Endothelial cell (in vitro differentiated cells): Measurements from ENCODE around the gene DNAJC16. TPM values are rescaled to one million over a fixed set of nuclear protein-coding genes. Genes with fewer than 3 reads are reported as not detected.
A peak's percentile ranks its signal among the peaks of the same experiment; 100 is the strongest.

Experiments used
- DNase-seq: peaks from one replicate; pipeline ENCODE4 v3.0.0; 2021; ENCODE audit warnings: low spot score
- H3K27ac Mint-ChIP-seq: one replicate; pipeline ENCODE4 v1.8.0; 2021; ENCODE audit warnings: mixed read lengths, inconsistent platforms; ENCODE audit not compliant: unreplicated experiment
- H3K27me3 Mint-ChIP-seq: one replicate; pipeline ENCODE4 v1.8.0; 2021; ENCODE audit warnings: mild to moderate bottlenecking, moderate library complexity, mixed read lengths, inconsistent platforms; ENCODE audit not compliant: unreplicated experiment
- H3K36me3 Mint-ChIP-seq: one replicate; pipeline ENCODE4 v1.8.0; 2021; ENCODE audit warnings: mild to moderate bottlenecking, low read depth, mixed read lengths, inconsistent platforms; ENCODE audit not compliant: unreplicated experiment
- H3K4me1 Mint-ChIP-seq: one replicate; pipeline ENCODE4 v1.8.0; 2021; ENCODE audit warnings: mild to moderate bottlenecking, mixed read lengths, inconsistent platforms; ENCODE audit not compliant: unreplicated experiment
- H3K4me3 Mint-ChIP-seq: one replicate; pipeline ENCODE4 v1.8.0; 2021; ENCODE audit warnings: mild to moderate bottlenecking, mixed read lengths, inconsistent platforms; ENCODE audit not compliant: unreplicated experiment
- H3K9me3 Mint-ChIP-seq: one replicate; pipeline ENCODE4 v1.8.0; 2021; ENCODE audit warnings: mixed read lengths, inconsistent platforms; ENCODE audit not compliant: unreplicated experiment
- total RNA-seq: library from RNA; stranded (reverse); fragmentation: NEBNext Ultra II Directional; extraction: Animal tissue kit (Norgen Biotek cat#: 25700); gene quantifications from one replicate; pipeline ENCODE4 v1.2.1, GENCODE V29; 2021; ENCODE audit not compliant: unreplicated experiment
- TF ChIP-seq, protein P1 (sequence below): fragments of 200-600 bp; sonication (generic); IDR thresholded peaks from one replicate; pipeline ENCODE4 v1.5.0; 2021; ENCODE audit warnings: antibody characterized with exemption; ENCODE audit not compliant: unreplicated experiment

Gene DNAJC16
- total RNA-seq, 1 donor from 2014 or later = 19.9 TPM

DNA sequence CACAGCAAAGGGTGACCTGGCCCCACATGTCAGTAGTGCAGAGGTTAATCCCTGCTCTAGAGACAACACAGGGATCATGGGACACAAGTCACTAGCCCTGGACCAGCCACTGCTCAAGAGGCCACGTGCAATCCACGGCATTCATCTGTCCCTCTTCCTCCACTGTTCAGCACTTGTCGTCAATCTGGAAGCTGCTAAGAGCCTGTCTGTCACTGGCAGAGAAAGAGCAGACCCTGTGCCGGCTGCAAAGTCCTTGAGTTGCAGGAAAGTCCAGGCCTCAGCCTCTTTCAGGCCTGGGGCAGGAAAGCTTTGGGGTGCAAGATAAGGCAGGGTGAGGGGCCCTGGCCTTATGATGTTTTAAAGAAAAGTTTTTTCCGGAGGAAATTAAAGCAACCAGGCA is 34.1 kb upstream of the DNAJC16 start:
- no peaks in the 10 kb centered on the region for H3K9me3 Mint-ChIP-seq
- peaks cover 3% of the 10 kb centered on the region for H3K27me3 Mint-ChIP-seq
- no peaks in the 10 kb centered on the region for H3K4me1 Mint-ChIP-seq
- no peak for DNase-seq
- H3K4me3 Mint-ChIP-seq = no peak overlapping the region
- TF ChIP-seq, protein P1, sequence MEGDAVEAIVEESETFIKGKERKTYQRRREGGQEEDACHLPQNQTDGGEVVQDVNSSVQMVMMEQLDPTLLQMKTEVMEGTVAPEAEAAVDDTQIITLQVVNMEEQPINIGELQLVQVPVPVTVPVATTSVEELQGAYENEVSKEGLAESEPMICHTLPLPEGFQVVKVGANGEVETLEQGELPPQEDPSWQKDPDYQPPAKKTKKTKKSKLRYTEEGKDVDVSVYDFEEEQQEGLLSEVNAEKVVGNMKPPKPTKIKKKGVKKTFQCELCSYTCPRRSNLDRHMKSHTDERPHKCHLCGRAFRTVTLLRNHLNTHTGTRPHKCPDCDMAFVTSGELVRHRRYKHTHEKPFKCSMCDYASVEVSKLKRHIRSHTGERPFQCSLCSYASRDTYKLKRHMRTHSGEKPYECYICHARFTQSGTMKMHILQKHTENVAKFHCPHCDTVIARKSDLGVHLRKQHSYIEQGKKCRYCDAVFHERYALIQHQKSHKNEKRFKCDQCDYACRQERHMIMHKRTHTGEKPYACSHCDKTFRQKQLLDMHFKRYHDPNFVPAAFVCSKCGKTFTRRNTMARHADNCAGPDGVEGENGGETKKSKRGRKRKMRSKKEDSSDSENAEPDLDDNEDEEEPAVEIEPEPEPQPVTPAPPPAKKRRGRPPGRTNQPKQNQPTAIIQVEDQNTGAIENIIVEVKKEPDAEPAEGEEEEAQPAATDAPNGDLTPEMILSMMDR = no peak
- H3K36me3 Mint-ChIP-seq = peaks cover 3% of the 10 kb centered on the region
- H3K27ac Mint-ChIP-seq = no peak overlapping the region

DNA sequence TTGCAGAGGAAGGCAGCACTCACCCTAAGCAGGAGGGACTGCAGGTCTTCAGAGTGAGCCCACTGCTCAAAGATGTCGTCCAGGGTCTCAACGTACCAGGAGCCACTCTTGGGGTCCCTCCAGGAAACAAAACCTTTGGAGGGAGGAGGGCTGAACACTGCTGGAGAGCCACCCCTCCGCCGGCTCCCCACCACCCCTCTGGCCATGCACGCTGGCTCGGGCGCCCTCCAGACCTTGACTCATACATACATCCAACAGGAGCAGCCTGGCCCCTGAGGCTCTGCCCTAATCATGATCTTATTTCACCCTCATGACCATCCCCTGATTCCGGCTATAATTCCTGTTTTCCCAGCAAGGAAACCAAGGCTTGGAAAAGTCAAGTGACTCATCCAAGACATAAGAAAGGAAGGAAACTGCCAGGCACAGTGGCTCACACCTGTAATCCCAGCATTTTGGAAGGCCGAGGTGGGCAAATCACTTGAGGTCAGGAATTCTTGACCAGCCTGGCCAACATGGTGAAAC is 32.7 kb upstream of the DNAJC16 start:
- H3K27ac Mint-ChIP-seq = no peak overlapping the region
- TF ChIP-seq, protein P1 = no peak
- H3K9me3 Mint-ChIP-seq = no peaks in the 10 kb centered on the region
- H3K4me3 Mint-ChIP-seq = no peak overlapping the region
- H3K36me3 Mint-ChIP-seq = peaks cover 3% of the 10 kb centered on the region
- H3K4me1 Mint-ChIP-seq = no peaks in the 10 kb centered on the region
- H3K27me3 Mint-ChIP-seq = peaks cover 3% of the 10 kb centered on the region
- no peak for DNase-seq

DNA sequence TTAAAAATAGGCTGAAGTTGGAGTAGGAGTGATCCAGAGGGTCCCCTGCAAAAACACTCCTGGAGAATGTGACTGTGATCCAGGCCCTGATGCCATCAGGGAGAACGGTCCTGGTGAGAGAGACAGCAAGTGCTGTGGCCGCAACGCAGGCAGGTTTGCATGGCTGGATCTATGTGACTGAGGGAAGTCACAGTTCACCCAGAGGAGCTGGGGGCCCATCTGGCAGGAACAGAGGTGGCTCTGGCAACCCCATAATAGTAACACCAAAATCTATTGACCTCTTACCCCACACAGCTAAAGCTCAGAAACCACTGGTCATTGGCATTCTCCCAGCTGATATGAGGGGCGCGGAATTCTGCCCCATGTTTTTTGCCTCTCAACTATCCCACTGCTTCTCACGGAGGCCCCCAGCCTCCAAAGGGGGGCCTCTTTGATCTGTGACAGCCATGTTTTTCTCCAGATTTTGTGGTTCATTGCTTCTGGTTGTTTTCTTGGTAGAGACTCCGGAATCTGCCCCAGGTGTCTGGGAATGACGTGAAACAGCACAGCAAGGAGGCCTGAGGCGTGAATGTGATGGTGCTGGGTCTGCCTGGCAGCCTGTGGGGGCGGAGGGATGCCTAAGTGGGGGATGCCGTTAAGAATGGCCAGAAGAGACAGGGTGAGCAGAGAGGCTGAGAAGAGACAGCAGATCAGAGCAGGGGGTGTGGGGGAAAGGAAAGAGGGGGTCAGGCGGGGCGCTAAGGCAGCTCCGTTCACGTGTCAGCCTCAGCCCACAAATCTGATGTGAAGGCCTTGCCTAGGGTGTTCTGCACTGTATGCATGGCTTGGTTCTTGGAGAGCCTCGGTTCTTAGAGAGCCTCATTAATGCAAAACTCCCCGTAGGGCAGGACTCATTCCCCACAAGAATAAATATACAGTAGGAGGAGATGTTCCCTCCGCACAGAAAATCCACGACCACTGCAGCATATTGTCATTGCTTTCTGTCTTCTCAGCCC is 26.2 kb upstream of the DNAJC16 start:
- peaks cover 3% of the 10 kb centered on the region for H3K27me3 Mint-ChIP-seq
- TF ChIP-seq, protein P1 = no peak
- no peak overlapping the region for H3K4me3 Mint-ChIP-seq
- DNase-seq = no peak
- no peak overlapping the region for H3K27ac Mint-ChIP-seq
- H3K4me1 Mint-ChIP-seq = no peaks in the 10 kb centered on the region
- H3K36me3 Mint-ChIP-seq = no peaks in the 10 kb centered on the region
- no peaks in the 10 kb centered on the region for H3K9me3 Mint-ChIP-seq

DNA sequence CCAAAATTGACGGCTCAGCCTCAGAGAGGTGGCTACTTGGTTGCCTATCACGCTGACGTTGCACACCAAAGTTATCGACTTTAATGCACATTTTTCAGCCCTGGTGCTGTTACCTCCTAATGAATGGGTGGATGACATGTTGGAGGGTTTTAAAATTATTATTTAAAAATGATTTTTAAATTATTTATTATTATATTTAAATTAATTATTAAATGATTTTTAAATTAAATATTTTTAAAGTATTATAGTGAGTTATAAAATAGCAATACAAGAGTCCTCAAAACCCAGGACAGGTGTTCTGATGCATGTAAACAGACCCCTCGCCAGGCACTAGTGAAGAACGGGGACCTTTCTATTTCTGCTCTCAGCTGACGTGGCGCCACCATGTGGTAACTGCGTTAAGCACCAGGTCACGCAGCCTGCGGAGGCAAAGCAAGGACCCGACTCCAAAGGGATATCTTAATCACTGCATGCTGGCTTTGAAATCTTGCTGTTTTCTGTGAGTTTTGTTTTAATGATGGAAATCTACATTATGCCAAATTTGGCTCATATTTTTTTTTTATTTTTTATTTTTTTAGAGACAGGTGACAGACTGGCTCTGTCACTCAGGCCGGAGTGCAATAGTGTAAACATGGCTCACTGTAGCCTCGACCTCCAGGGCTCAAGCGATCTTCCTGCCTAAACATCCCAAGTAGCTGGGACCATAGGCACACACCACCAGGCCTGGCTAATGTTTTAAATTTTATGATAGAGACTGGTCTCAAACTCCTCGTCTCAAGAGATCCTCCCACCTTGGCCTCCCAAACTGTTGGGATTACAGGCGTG is 25.2 kb upstream of the DNAJC16 start:
- DNase-seq = peak; percentile 80
- Mint-ChIP-seq H3K36me3 (no peaks in the 10 kb centered on the region), H3K27ac (no peak overlapping the region), H3K4me3 (no peak overlapping the region), H3K9me3 (no peaks in the 10 kb centered on the region), H3K27me3 (no peaks in the 10 kb centered on the region), H3K4me1 (no peaks in the 10 kb centered on the region)
- TF ChIP-seq, protein P1 = peak; percentile 74
